ENCODE measurements around the gene HOXD9.
A peak's percentile ranks its signal among the peaks of the same experiment; 100 is the strongest.

Gene HOXD9

DNA sequence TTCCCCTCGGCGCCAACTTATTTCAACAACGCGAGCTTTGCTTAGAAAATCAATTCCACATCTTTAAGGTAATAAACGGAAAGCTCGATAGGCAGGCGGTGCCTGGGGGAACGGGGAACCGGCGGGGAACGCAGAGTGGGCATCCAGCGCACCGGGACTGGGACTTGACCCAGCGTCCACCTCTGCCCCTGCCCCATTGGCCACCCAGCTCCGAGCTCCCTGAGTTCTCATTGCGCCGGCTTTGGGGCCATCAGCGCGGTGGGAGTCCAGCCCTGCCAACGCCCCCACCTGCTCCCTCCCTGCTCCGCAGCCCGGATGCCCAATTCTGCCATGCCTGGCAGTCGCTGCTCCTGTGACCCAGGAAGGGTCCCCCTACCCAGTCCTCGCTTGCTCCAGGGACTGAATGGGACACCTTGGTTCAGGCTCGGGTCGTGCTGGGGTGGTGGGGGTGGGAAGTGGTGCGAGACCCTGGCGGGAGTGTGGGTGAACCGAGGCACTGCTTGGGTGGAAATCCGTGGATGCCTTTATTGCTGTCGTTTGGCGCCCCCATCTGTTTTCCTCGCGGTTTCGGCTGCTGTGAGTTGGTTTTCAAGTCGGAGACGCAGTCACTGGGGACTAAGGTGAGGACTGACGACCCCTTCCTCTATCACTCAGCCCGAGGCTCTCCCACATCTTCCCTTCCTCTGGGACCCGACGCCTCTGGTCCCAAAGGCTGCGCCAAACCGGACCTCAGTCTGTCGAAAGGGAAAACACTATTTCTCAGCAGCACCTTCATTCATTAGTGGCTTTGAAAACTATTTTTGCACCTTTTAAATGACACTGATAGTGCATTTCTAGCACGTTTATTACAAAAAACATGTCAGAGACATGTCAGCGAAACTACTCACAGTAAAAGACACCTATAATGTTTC lies 36.4 kb upstream of the HOXD9 start:
- DNase-seq, result peak; percentile 30 to 63

- DNase-seq, result no peak
These were observed 35.0 kb upstream of the HOXD9 start for GRCh38 chr2:176087330-176088047.

DNA sequence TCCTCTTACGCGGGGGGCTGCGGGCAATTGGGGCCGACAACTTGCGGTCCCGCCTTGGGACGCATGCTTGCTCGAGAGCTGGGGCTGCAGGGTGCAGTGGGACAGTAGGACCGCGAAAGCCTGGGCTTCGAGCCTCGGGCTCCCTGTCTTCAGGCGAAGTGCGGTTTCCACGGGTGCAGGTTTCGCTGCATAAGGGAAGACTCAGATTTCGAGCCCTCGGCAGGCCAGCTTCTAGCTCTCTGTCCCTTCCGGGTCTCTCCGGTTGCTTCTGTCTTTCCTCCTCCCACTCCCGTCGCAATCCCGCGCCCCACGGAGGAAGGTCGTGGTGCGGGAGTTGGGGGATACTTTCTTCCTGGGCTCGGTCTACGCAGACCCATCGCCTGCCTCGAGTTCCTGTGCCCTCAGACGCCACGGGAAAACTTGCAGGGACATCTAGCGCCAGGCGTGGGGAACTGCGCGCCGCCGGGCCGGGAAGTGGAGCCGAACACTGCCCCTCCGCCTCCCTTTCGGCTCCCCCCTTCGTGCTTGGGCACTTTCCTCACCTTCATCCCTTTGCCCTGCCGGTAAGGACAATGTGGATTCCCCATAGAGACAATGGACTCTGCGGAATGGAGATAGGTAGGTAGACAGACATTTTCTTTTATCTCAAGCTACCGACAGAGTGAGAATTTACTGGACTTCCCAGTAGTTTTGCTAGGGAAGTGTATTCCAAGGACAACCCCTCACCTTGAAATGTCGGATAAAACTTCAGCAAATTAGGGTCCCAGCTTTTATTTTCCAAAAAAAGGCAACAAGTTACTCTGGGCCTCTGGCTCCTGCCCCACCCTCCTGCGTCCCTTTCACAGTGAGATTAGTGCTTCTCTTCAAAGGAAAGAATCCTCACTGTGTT lies 34.2 kb upstream of the HOXD9 start:
- peak; percentile 58 to 73 for DNase-seq

DNA sequence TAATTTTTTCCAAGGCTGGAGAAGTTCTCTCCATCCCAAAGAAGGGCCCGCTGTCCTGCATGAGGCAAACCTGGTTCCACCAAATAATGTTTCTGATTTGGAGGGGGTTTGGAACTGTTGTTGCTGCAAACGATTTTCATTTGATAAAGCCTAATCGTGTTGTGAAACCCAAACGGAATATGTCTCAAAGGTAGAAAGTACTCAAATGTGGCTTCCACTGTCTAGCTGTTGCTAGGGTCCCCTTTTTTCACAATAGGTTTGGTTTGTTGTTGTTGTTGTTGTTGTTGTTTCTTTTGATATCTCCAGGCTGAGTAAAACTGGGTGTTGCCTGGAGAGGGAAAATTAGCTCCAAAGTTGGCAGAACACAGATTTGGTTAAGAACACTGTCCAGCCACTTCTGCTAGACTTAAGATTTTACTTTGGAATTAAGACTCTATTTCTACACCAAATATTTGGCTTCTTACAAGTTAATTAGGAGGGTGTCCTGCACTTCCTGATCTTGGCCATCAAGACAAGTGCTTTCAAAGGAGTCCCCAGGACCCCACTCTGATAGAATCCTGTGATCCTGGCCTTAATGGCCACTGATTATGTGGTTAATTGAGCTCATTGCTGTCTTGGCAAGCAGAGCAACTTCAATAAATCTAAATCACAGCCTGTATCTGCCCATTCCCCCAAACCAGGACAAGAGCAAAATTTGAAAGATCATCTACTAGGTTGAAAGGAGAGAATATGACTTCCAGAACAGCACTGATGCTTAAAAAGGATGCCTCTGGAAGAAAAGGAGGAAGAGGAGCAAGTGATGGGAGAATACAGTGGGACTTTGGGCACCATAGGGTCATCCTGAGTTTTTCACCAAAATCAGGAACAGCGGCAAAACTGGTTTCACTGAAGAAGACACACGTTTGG lies 33.3 kb upstream of the HOXD9 start:
- no peak for DNase-seq

DNA sequence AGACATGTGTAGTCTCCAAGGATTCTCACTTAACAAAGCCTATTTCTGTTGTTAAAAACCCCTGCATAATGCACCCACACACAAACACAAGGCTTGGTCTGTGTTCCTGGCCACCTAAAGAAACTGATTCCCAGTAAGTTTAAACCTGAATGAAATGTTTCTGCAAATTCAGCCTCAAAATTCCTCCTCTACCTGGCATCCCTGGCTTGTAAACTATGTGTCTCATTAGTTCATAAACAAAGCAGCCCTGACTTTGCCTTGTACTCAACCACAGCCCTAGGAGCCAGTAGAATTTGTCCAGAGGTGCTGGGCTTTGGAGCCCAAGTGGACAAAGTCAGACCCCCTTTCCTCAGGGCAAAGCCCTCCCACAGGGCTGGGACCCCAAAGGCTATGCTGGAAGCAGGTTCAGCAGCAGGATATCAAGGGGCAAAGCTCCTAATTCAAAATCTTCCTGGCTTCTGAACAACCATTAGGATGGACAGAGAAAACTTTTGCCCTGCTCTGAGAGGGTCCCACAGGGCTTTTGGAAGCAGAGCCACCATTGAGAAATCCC lies 32.6 kb upstream of the HOXD9 start:
- DNase-seq, result no peak

- no peak for DNase-seq
These were observed 31.7 kb upstream of the HOXD9 start for GRCh38 chr2:176090862-176091261.

DNA sequence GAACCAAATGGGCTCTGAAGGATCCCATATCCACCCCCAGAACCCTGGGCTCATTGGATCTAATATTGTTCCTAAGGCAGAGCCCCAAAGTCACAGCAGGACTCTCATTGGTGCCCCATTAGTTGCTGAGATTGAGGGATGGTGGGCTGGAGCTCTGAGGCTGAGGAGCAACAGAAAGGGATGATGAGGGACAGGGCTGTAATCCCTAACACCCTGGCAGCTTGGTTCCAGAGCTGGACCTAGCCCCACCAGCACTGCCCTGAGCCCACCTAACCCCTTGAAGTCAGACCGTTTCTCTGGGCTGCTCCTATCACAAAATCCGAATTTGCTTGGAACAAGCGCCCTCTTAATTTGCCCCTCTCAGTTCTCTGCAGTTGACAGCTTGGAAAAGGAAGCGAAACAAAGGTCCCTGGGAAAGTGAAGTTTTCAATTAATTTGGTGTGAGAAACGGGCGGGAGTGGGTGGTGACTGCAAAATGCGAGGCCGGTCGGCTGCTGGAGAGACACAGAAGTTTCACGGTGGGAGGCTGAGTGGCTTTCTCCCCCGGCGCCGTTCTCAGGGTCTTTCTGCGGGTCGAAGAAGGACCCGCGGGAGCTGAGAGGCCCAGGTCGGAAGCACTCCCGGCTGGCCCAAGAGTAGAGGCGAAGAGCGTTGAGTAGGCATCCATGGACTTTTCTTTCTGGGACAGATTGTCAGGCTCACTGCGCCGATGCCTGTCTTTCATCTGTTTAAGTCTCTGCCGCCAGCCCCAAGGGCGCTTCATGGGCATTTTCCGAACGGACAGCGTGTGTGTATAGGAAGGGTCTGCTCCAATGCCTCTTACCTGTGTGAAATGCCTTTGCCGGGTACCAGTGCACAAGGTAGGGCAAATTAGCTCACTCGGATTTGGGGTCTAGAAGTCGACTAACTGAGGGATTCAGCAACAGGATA lies 30.9 kb upstream of the HOXD9 start:
- DNase-seq, result no peak

GRCh38 chr2:176092270-176093144 lies 30.0 kb upstream of the HOXD9 start, which contains the start of gene HOXD13:
Gene HOXD13, plus strand, starts transcription at chr2:176092721. Its CDS starts 170 bp downstream, at chr2:176092891.
- peak; percentile 49 to 78 for DNase-seq

GRCh38 chr2:176093145-176093897 lies 29.2 kb upstream of the HOXD9 start:
- no peak for DNase-seq

GRCh38 chr2:176093898-176094249 lies 28.6 kb upstream of the HOXD9 start:
- DNase-seq, result no peak

- DNase-seq, result no peak
These were observed 28.2 kb upstream of the HOXD9 start for GRCh38 chr2:176094349-176094748.

DNA sequence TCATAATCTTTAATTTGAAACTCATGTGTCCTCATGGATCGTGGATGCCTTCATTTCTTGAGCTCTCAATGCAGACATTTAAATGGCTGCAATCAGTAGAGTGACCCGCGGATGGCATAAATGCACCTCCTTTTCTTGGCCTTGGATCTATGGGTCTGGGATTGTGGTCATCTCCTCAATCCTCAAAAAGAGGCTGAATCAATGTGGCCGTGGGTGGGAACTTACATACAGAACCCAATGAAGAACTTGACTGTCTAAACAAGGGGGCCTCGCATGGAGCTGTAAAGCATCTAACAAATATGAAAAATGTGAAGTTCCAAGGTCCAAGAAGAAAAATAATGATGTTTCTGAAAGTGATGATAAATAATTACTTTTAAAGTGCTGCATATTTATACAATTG lies 27.1 kb upstream of the HOXD9 start:
- no peak for DNase-seq

DNA sequence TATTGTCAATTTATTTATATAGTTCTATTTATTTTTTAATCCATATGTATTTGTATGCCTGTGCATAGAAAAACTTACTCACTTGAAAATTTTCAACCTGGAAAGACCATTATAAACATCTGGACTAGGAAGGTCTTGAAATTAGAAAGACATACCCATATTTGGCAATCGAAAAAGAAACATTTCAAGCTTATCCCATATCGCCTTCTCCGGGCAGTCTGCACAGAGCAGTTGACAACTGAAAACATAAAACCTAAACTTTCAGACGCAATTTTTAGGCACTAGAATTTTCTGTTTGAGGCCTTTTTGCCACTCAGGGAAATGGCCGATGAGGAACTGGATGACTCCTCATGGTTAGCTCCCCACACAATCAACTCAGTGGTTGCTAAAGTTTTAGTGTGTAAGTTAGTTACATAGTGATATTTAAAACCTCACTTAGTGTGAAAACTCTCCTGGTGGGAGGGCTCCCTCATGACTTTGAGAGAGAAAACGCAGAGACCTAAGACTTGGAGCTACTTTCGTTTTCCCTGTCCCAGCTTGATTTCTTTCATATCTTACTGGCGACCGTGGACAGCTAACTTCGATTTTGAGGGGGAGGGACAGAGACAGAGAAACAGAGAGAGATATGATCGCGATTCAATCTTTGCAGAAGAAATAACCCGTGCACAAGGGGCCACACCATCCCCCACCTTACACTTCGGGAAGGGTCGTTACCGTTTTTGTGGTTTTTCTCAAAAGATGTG lies 26.1 kb upstream of the HOXD9 start:
- DNase-seq, result no peak

GRCh38 chr2:176096986-176097819 lies 25.3 kb upstream of the HOXD9 start:
- peak; percentile 88 to 90 for DNase-seq

DNA sequence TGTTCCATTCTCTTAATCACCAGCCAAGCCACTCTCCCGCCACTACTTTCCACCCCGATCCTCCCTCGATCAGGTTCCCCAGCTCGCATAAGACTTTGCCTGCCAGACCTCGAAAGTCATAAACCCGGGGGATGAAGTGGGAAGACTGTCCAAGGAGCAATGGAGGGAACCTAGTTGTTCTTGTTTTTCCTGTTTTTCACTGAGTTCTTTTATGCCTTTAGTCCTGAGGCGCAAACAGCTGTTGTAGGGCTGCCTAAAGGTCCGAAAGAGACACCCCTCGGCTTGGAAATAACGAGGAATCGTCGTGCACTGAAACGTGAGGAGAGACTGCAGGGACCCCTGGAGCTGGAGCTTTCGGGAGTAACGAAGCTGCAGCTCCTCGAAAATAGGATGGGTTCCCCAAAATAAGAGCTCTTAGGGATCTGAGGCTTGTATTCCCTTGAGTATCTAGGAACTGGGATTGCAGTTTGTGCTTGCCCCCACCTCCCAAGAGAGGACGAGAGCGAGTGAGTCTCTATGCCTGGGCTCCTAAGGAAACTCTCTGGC lies 24.6 kb upstream of the HOXD9 start:
- no peak for DNase-seq

- DNase-seq, result no peak
These were observed 24.0 kb upstream of the HOXD9 start for GRCh38 chr2:176098366-176099158.

All from NCI-H2081 (cell line).